PC-3 (cell line): Measurements from ENCODE around the gene ADORA2A. TPM values are rescaled to one million over a fixed set of nuclear protein-coding genes. Genes with fewer than 3 reads are reported as not detected.

ENCODE experiments used
- ATAC-seq: fragments of 200-7000 bp; cut with Tn5 transposase; 2 replicates; pipeline ENCODE4 v1.9.1; 2020; ENCODE audit warnings: mild to moderate bottlenecking, moderate library complexity
- BruUV-seq: library from RNA; stranded (reverse); fragments of 400-500 nt; replicated peaks from 2 replicates; lab custom pipeline; 2021; lab: Mats Ljungman, UMichigan
- CTCF ChIA-PET: fragments of 300-600 bp; sonication (Branson Sonifier 250); formaldehyde crosslinking; loops from one replicate; lab custom pipeline; 2022; ENCODE audit warnings: antibody characterized with exemption; lab: Charles Lee
- POLR2A ChIA-PET: fragments of 300-600 bp; sonication (Branson Sonifier 250); formaldehyde crosslinking; loops from one replicate; lab custom pipeline; 2022; ENCODE audit warnings: antibody characterized with exemption; ENCODE audit not compliant: unreplicated experiment; lab: Charles Lee
- DNase-seq: peaks from one replicate; pipeline ENCODE4 v3.0.0-alpha.2; 2015
- H2AFZ ChIP-seq: fragments of 300-600 bp; sonication (generic); 2 replicates; pipeline ENCODE4 v1.6.0; 2016; ENCODE audit warnings: antibody characterized with exemption, low read length
- H3F3A ChIP-seq: fragments of 300-600 bp; sonication (generic); one replicate; pipeline ENCODE4 v1.6.0; 2017; ENCODE audit warnings: antibody characterized with exemption, low read length, control low read depth, mild to moderate bottlenecking; ENCODE audit not compliant: unreplicated experiment
- H3K27ac ChIP-seq: fragments of 300-600 bp; sonication (generic); 2 replicates; pipeline ENCODE4 v1.5.1; 2016; ENCODE audit warnings: mild to moderate bottlenecking, low read length
- H3K27me3 ChIP-seq: fragments of 300-600 bp; sonication (generic); 2 replicates; pipeline ENCODE4 v1.6.1; 2016; ENCODE audit warnings: low read length, mixed read lengths
- H3K36me3 ChIP-seq: fragments of 300-600 bp; sonication (generic); 2 replicates; pipeline ENCODE4 v1.6.1; 2016; ENCODE audit warnings: low read depth, mixed run types, low read length, mixed read lengths
- H3K4me1 ChIP-seq: fragments of 300-600 bp; sonication (generic); 2 replicates; pipeline ENCODE4 v1.5.1; 2016; ENCODE audit warnings: low read length; ENCODE audit not compliant: insufficient read depth
- H3K4me2 ChIP-seq: fragments of 300-600 bp; sonication (generic); 2 replicates; pipeline ENCODE4 v1.6.0; 2016; ENCODE audit warnings: low read length
- H3K4me3 ChIP-seq: fragments of 300-600 bp; sonication (generic); 2 replicates; pipeline ENCODE4 v1.5.1; 2016; ENCODE audit warnings: mild to moderate bottlenecking, low read length, mixed read lengths
- H3K79me2 ChIP-seq: fragments of 300-600 bp; sonication (generic); 2 replicates; pipeline ENCODE4 v1.6.1; 2017; ENCODE audit warnings: low read length, mixed read lengths
- H3K9ac ChIP-seq: fragments of 300-600 bp; sonication (generic); 2 replicates; pipeline ENCODE4 v1.6.0; 2016; ENCODE audit warnings: mild to moderate bottlenecking, low read length
- H3K9me2 ChIP-seq: fragments of 300-600 bp; sonication (generic); replicated peaks from 2 replicates; pipeline ENCODE4 v1.6.1; 2016; ENCODE audit warnings: mixed run types, low read length, mixed read lengths
- H3K9me3 ChIP-seq: fragments of 300-600 bp; sonication (generic); 2 replicates; pipeline ENCODE4 v1.6.1; 2016; ENCODE audit warnings: low read length, mixed read lengths
- H4K20me1 ChIP-seq: fragments of 300-600 bp; sonication (generic); 2 replicates; pipeline ENCODE4 v1.6.1; 2016; ENCODE audit warnings: low read length, mixed read lengths
- EZH2 ChIP-seq: fragments of 300-600 bp; sonication (generic); IDR thresholded peaks from one replicate; pipeline ENCODE4 v1.6.1; 2017; ENCODE audit warnings: antibody characterized with exemption, mild to moderate bottlenecking, low read length; ENCODE audit not compliant: unreplicated experiment
- EZH2phosphoT487 ChIP-seq: fragments of 300-600 bp; sonication (generic); IDR thresholded peaks from 2 replicates; pipeline ENCODE4 v1.6.1; 2018; ENCODE audit warnings: mild to moderate bottlenecking, antibody characterized with exemption, low read length, borderline replicate concordance
- intact Hi-C: fragments of 100-400 bp; cut with micrococcal nuclease; formaldehyde crosslinking; loops from 2 replicates; pipeline ENCODE4 v1.9.0; 2023
- total RNA-seq: library from RNA; depleted of rRNA; stranded (reverse); fragments of >200 nt; gene quantifications from 2 replicates; pipeline ENCODE4 v1.2.3, GENCODE V29; 2014
- TF ChIP-seq, protein P1 (sequence below): fragments of 300-600 bp; sonication (generic); conservative IDR thresholded peaks from 2 replicates; pipeline ENCODE4 v1.5.1; 2017; ENCODE audit warnings: antibody characterized with exemption, low read depth, mild to moderate bottlenecking, low read length

ADORA2A gene
- total RNA-seq, 1 experiment from 2014 or later = 1.7 TPM

GRCh38 chr22:24434471-24435322 lies 7.3 kb downstream of the ADORA2A start:
- no peak for DNase-seq
- no peaks in the 10 kb centered on the region for H3K36me3 ChIP-seq
- H3F3A ChIP-seq = no peaks in the 10 kb centered on the region
- H3K27me3 ChIP-seq = no peaks in the 10 kb centered on the region
- no peak for ATAC-seq
- no TSS peak for BruUV-seq
- H3K9me2 ChIP-seq = no peaks in the 10 kb centered on the region
- ChIA-PET POLR2A (no interaction called here), CTCF (interaction anchor here (0.6 kb wide), 2 partner anchors 44 to 71 kb away, joined by 4 to 8 read pairs; no protein-coding TSS in a partner anchor)
- H3K4me2 ChIP-seq = no peak overlapping the region
- H3K27ac ChIP-seq = no peak overlapping the region
- H3K9ac ChIP-seq = no peak overlapping the region
- no peak overlapping the region for H3K4me3 ChIP-seq
- H4K20me1 ChIP-seq = no peaks in the 10 kb centered on the region
- intact Hi-C loops = loop anchor here (5.0 kb wide), 1 partner anchor 68 kb away; no protein-coding TSS in a partner anchor
- TF ChIP-seq EZH2 (no peak), EZH2phosphoT487 (no peak)
- TF ChIP-seq, protein P1, sequence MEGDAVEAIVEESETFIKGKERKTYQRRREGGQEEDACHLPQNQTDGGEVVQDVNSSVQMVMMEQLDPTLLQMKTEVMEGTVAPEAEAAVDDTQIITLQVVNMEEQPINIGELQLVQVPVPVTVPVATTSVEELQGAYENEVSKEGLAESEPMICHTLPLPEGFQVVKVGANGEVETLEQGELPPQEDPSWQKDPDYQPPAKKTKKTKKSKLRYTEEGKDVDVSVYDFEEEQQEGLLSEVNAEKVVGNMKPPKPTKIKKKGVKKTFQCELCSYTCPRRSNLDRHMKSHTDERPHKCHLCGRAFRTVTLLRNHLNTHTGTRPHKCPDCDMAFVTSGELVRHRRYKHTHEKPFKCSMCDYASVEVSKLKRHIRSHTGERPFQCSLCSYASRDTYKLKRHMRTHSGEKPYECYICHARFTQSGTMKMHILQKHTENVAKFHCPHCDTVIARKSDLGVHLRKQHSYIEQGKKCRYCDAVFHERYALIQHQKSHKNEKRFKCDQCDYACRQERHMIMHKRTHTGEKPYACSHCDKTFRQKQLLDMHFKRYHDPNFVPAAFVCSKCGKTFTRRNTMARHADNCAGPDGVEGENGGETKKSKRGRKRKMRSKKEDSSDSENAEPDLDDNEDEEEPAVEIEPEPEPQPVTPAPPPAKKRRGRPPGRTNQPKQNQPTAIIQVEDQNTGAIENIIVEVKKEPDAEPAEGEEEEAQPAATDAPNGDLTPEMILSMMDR = no peak
- H2AFZ ChIP-seq = no peak overlapping the region
- H3K4me1 ChIP-seq = peaks cover 3% of the 10 kb centered on the region; the same call in 1 of the 2 replicates
- H3K79me2 ChIP-seq = no peaks in the 10 kb centered on the region
- H3K9me3 ChIP-seq = no peaks in the 10 kb centered on the region

DNA sequence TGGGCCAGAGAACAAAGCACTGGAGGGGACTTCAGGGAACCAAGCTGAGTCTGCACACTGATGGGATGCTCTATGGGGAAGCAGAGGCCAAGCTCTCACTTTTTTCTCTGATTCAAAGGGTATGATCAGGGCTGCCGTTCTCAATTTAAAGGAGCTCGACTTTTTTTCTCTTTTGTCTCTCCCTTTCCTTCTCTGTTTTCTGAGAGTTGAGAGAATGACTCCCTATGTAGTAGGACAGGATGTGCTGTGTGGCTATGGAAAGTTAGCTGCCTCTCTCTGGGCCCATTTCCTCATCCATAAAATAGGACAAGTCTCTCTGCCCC lies 7.9 kb downstream of the ADORA2A start:
- BruUV-seq = no TSS peak
- no peaks in the 10 kb centered on the region for H4K20me1 ChIP-seq
- no peaks in the 10 kb centered on the region for H3K27me3 ChIP-seq
- H3K27ac ChIP-seq = no peak overlapping the region
- no peak overlapping the region for H3K9ac ChIP-seq
- ATAC-seq (no peak), DNase-seq (no peak)
- no peak overlapping the region for H3K4me2 ChIP-seq
- ChIA-PET POLR2A (no interaction called here), CTCF (interaction anchor here (0.6 kb wide), 2 partner anchors 45 to 70 kb away, joined by 4 to 8 read pairs; no protein-coding TSS in a partner anchor)
- H3K36me3 ChIP-seq = no peaks in the 10 kb centered on the region
- no peaks in the 10 kb centered on the region for H3F3A ChIP-seq
- no peak overlapping the region for H3K4me3 ChIP-seq
- H3K9me2 ChIP-seq = no peaks in the 10 kb centered on the region
- TF ChIP-seq, protein P1 = no peak
- TF ChIP-seq EZH2 (no peak), EZH2phosphoT487 (no peak)
- intact Hi-C loops = loop anchor here (5.0 kb wide), 1 partner anchor 67 kb away; no protein-coding TSS in a partner anchor
- no peaks in the 10 kb centered on the region for H3K79me2 ChIP-seq
- peaks cover 3% of the 10 kb centered on the region; the same call in 1 of the 2 replicates for H3K4me1 ChIP-seq
- no peaks in the 10 kb centered on the region for H3K9me3 ChIP-seq
- no peak overlapping the region for H2AFZ ChIP-seq

DNA sequence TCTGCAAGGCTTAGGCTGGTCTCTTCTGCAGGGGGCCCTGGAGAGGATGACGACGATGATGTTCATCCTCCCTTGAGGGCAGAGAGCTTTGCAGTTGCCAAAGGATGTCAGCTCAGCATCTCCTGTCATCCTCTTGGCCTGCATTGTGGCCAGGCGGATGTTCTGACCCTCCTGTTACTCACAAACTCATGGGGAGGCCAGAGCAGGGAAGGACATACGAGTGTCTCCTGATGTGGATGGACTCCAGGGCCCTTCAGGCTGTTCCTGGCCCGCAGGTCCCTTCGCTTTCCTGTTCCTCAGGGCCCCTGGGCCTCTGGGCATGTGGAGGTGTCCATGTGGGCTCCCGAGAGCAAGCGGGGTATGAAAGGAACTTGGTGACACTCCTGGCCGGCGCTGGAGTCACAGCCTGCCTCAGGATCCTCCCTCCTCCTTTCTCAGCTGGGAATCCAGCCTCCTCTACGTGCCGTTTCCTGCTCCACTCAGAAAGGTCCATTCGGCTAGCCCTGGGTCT lies 8.5 kb downstream of the ADORA2A start:
- Histone ChIP-seq H3K9me2 (no peaks in the 10 kb centered on the region), H3K9ac (no peak overlapping the region), H4K20me1 (no peaks in the 10 kb centered on the region), H3K9me3 (no peaks in the 10 kb centered on the region), H3F3A (no peaks in the 10 kb centered on the region), H3K4me1 (peaks cover 3% of the 10 kb centered on the region; the same call in 1 of the 2 replicates), H3K36me3 (no peaks in the 10 kb centered on the region), H3K4me2 (no peak overlapping the region), H3K27me3 (no peaks in the 10 kb centered on the region), H3K27ac (no peak overlapping the region), H3K4me3 (no peak overlapping the region), H3K79me2 (no peaks in the 10 kb centered on the region), H2AFZ (no peak overlapping the region)
- TF ChIP-seq EZH2phosphoT487 = no peak
- no peak for TF ChIP-seq EZH2
- TF ChIP-seq, protein P1 = no peak
- POLR2A ChIA-PET = no interaction called here
- BruUV-seq = no TSS peak
- ATAC-seq = no peak
- CTCF ChIA-PET = no interaction called here
- DNase-seq = no peak
- intact Hi-C loops = loop anchor here (5.0 kb wide), 1 partner anchor 66 kb away; no protein-coding TSS in a partner anchor
